ENCODE measurements around the gene SMG5.

SMG5 gene

DNA sequence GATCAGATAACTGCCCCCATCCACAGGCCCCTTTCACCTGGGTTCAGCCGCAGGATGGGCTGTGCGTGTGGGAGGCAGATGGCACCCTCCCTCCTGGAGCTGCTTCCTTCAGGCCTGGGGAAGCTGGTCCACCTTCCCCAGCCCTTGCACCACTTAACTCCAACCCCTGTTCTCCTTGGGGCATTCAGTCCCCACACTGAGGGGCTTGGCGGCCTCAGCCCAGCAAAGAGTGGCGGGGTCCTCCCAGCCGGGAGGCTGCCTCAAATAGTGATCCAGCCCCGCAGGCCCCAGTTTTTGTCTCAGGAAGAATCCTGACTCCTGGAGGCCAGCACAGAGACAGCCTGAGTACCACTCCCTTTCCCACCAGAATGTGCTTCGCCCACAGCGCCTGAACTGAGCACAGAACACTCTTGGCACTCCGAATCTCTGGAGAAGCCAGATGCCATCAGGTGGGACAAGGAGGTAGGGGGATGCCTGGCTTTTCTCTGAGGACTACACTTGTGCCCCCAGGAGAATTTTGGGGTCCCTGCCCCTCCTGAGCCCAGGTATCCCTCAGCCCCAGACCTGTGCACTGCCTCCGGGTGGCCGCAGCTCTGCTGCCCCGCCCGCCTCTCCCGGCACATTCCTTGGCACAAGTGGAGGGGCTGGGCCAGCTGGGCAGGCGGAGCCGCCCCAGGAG is 35.7 kb downstream of the SMG5 start:
- Histone ChIP-seq H3K9me3 (ENCODE audit: control insufficient read depth, insufficient read depth, low read depth, low read length) (no peaks in the 10 kb centered on the region), H3K4me3 (ENCODE audit: low read depth, low read length) (no peak overlapping the region), H3K27ac (ENCODE audit: extremely low read depth, low read depth, low read length) (no peak overlapping the region), H3K36me3 (ENCODE audit: control insufficient read depth in 2 of 2, insufficient read depth in 1 of 2, low read length in 2 of 2) (peaks cover 0 to 39% of the 10 kb centered on the region in 2 experiments; a peak in 1 of 3 replicates), H3K4me1 (ENCODE audit: control insufficient read depth, insufficient read depth, low read length) (no peaks in the 10 kb centered on the region)
- ChIA-PET POLR2A (interaction anchor here (0.8 kb wide), 1 partner anchor 34 kb away, joined by 5 read pairs; the partner anchor contains the start of gene PMF1), CTCF (interaction anchor here (0.6 kb wide), 1 partner anchor 36 kb away, joined by 4 read pairs; the partner anchor contains the start of gene SMG5)
- TF ChIP-seq, protein P1, sequence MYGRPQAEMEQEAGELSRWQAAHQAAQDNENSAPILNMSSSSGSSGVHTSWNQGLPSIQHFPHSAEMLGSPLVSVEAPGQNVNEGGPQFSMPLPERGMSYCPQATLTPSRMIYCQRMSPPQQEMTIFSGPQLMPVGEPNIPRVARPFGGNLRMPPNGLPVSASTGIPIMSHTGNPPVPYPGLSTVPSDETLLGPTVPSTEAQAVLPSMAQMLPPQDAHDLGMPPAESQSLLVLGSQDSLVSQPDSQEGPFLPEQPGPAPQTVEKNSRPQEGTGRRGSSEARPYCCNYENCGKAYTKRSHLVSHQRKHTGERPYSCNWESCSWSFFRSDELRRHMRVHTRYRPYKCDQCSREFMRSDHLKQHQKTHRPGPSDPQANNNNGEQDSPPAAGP (tag by site-specific recombination; IDR thresholded peaks at IDR 0.05), result 0 out of 2 replicates have a peak, but pooled peaks have one; percentile 1
- TF ChIP-seq GLI2 (tag by site-specific recombination; IDR thresholded peaks at IDR 0.05; ENCODE audit: borderline replicate concordance, low read depth), result no peak
- TF ChIP-seq, protein P2, sequence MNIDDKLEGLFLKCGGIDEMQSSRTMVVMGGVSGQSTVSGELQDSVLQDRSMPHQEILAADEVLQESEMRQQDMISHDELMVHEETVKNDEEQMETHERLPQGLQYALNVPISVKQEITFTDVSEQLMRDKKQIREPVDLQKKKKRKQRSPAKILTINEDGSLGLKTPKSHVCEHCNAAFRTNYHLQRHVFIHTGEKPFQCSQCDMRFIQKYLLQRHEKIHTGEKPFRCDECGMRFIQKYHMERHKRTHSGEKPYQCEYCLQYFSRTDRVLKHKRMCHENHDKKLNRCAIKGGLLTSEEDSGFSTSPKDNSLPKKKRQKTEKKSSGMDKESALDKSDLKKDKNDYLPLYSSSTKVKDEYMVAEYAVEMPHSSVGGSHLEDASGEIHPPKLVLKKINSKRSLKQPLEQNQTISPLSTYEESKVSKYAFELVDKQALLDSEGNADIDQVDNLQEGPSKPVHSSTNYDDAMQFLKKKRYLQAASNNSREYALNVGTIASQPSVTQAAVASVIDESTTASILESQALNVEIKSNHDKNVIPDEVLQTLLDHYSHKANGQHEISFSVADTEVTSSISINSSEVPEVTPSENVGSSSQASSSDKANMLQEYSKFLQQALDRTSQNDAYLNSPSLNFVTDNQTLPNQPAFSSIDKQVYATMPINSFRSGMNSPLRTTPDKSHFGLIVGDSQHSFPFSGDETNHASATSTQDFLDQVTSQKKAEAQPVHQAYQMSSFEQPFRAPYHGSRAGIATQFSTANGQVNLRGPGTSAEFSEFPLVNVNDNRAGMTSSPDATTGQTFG (tag by site-specific recombination; IDR thresholded peaks at IDR 0.05; ENCODE audit: borderline replicate concordance), result no peak
- no peak for TF ChIP-seq ZNF132 (tag by site-specific recombination; IDR thresholded peaks at IDR 0.05; ENCODE audit: borderline replicate concordance)
- TF ChIP-seq REPIN1 (tag by site-specific recombination; IDR thresholded peaks at IDR 0.05; ENCODE audit: low read depth), result no peak
- TF ChIP-seq, protein P3, sequence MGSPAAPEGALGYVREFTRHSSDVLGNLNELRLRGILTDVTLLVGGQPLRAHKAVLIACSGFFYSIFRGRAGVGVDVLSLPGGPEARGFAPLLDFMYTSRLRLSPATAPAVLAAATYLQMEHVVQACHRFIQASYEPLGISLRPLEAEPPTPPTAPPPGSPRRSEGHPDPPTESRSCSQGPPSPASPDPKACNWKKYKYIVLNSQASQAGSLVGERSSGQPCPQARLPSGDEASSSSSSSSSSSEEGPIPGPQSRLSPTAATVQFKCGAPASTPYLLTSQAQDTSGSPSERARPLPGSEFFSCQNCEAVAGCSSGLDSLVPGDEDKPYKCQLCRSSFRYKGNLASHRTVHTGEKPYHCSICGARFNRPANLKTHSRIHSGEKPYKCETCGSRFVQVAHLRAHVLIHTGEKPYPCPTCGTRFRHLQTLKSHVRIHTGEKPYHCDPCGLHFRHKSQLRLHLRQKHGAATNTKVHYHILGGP (tag by site-specific recombination; IDR thresholded peaks at IDR 0.05), result no peak
- TF ChIP-seq GLI4 (tag by site-specific recombination; IDR thresholded peaks at IDR 0.05), result no peak
- TF ChIP-seq, protein P4, sequence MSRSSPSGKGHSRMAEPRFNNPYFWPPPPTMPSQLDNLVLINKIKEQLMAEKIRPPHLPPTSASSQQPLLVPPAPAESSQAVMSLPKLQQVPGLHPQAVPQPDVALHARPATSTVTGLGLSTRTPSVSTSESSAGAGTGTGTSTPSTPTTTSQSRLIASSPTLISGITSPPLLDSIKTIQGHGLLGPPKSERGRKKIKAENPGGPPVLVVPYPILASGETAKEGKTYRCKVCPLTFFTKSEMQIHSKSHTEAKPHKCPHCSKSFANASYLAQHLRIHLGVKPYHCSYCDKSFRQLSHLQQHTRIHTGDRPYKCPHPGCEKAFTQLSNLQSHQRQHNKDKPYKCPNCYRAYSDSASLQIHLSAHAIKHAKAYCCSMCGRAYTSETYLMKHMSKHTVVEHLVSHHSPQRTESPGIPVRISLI (tag by site-specific recombination; IDR thresholded peaks at IDR 0.05), result no peak
- TF ChIP-seq, protein P5, sequence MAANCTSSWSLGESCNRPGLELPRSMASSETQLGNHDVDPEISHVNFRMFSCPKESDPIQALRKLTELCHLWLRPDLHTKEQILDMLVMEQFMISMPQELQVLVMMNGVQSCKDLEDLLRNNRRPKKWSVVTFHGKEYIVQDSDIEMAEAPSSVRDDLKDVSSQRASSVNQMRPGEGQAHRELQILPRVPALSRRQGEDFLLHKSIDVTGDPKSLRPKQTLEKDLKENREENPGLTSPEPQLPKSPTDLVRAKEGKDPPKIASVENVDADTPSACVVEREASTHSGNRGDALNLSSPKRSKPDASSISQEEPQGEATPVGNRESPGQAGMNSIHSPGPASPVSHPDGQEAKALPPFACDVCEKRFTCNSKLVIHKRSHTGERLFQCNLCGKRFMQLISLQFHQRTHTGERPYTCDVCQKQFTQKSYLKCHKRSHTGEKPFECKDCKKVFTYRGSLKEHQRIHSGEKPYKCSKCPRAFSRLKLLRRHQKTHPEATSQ (tag by site-specific recombination; IDR thresholded peaks at IDR 0.05), result no peak
- TF ChIP-seq, protein P6, sequence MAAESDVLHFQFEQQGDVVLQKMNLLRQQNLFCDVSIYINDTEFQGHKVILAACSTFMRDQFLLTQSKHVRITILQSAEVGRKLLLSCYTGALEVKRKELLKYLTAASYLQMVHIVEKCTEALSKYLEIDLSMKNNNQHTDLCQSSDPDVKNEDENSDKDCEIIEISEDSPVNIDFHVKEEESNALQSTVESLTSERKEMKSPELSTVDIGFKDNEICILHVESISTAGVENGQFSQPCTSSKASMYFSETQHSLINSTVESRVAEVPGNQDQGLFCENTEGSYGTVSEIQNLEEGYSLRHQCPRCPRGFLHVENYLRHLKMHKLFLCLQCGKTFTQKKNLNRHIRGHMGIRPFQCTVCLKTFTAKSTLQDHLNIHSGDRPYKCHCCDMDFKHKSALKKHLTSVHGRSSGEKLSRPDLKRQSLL (tag by site-specific recombination; IDR thresholded peaks at IDR 0.05), result no peak
- no peak for TF ChIP-seq FEZF1 (tag by site-specific recombination; IDR thresholded peaks at IDR 0.05)
- no peak for TF ChIP-seq ZNF560 (tag by site-specific recombination; IDR thresholded peaks at IDR 0.05; ENCODE audit: borderline replicate concordance)
- TF ChIP-seq ZFHX2 (tag by site-specific recombination; conservative IDR thresholded peaks at IDR 0.05), result peak; percentile 52
- TF ChIP-seq ZNF140 (tag by site-specific recombination; IDR thresholded peaks at IDR 0.05), result no peak
- no peak for TF ChIP-seq ZNF341 (tag by site-specific recombination; IDR thresholded peaks at IDR 0.05; ENCODE audit: low read depth)
- TF ChIP-seq, protein P7, sequence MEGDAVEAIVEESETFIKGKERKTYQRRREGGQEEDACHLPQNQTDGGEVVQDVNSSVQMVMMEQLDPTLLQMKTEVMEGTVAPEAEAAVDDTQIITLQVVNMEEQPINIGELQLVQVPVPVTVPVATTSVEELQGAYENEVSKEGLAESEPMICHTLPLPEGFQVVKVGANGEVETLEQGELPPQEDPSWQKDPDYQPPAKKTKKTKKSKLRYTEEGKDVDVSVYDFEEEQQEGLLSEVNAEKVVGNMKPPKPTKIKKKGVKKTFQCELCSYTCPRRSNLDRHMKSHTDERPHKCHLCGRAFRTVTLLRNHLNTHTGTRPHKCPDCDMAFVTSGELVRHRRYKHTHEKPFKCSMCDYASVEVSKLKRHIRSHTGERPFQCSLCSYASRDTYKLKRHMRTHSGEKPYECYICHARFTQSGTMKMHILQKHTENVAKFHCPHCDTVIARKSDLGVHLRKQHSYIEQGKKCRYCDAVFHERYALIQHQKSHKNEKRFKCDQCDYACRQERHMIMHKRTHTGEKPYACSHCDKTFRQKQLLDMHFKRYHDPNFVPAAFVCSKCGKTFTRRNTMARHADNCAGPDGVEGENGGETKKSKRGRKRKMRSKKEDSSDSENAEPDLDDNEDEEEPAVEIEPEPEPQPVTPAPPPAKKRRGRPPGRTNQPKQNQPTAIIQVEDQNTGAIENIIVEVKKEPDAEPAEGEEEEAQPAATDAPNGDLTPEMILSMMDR (tag by site-specific recombination; IDR thresholded peaks at IDR 0.05), result no peak
- TF ChIP-seq ZNF629 (tag by site-specific recombination; IDR thresholded peaks at IDR 0.05), result no peak
- no peak for TF ChIP-seq ZNF10 (tag by site-specific recombination; IDR thresholded peaks at IDR 0.05)
- TF ChIP-seq KLF9 (tag by site-specific recombination; IDR thresholded peaks at IDR 0.05; ENCODE audit: low read depth), result peak; percentile 28; the same call in 1 of the 2 replicates
- TF ChIP-seq ZNF76 (tag by site-specific recombination; IDR thresholded peaks at IDR 0.05; ENCODE audit: borderline replicate concordance, low read depth), result no peak
- no peak for TF ChIP-seq ZNF654 (tag by site-specific recombination; IDR thresholded peaks at IDR 0.05; ENCODE audit: low read depth)
- no peak for TF ChIP-seq SP7 (tag by site-specific recombination; IDR thresholded peaks at IDR 0.05)
- no peak for TF ChIP-seq ZNF707 (tag by site-specific recombination; IDR thresholded peaks at IDR 0.05)
- no peak for TF ChIP-seq ZNF664 (tag by site-specific recombination; IDR thresholded peaks at IDR 0.05)
- TF ChIP-seq, protein P8, sequence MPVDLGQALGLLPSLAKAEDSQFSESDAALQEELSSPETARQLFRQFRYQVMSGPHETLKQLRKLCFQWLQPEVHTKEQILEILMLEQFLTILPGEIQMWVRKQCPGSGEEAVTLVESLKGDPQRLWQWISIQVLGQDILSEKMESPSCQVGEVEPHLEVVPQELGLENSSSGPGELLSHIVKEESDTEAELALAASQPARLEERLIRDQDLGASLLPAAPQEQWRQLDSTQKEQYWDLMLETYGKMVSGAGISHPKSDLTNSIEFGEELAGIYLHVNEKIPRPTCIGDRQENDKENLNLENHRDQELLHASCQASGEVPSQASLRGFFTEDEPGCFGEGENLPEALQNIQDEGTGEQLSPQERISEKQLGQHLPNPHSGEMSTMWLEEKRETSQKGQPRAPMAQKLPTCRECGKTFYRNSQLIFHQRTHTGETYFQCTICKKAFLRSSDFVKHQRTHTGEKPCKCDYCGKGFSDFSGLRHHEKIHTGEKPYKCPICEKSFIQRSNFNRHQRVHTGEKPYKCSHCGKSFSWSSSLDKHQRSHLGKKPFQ (tag by site-specific recombination; IDR thresholded peaks at IDR 0.05), result no peak

Data from HEK293 (cell line).